Activated gamma-delta T cell treated with Interleukin-2 at 50 U/mL for 16 hours (primary cell): ENCODE measurements around the gene NELL1.

Source experiments
- DNase-seq: peaks from one replicate; pipeline ENCODE4 v3.0.0-alpha.2; 2020

Gene NELL1

GRCh38 chr11:21374376-21374775 is 705.0 kb downstream of the NELL1 start:
- DNase-seq, result no peak

GRCh38 chr11:21385669-21386440 is 716.5 kb downstream of the NELL1 start:
- no peak for DNase-seq

- no peak for DNase-seq
Measured at GRCh38 chr11:21390430-21390829, 721.0 kb downstream of the NELL1 start.

GRCh38 chr11:21396342-21397008 is 727.1 kb downstream of the NELL1 start:
- DNase-seq, result no peak

GRCh38 chr11:21398195-21398594 is 728.8 kb downstream of the NELL1 start:
- DNase-seq, result no peak

GRCh38 chr11:21401496-21401895 is 732.1 kb downstream of the NELL1 start:
- no peak for DNase-seq

GRCh38 chr11:21402274-21402673 is 732.9 kb downstream of the NELL1 start:
- DNase-seq, result no peak

- DNase-seq, result no peak
Measured at GRCh38 chr11:21403069-21403468, 733.7 kb downstream of the NELL1 start.

- no peak for DNase-seq
Measured at GRCh38 chr11:21405422-21405821, 736.0 kb downstream of the NELL1 start.

GRCh38 chr11:21410513-21410912 is 741.1 kb downstream of the NELL1 start:
- DNase-seq, result no peak

- DNase-seq, result no peak
Measured at GRCh38 chr11:21411104-21411503, 741.7 kb downstream of the NELL1 start.

GRCh38 chr11:21411597-21411996 is 742.2 kb downstream of the NELL1 start:
- DNase-seq, result no peak

GRCh38 chr11:21412652-21413383 is 743.4 kb downstream of the NELL1 start:
- DNase-seq, result no peak

- no peak for DNase-seq
Measured at GRCh38 chr11:21414953-21415352, 745.6 kb downstream of the NELL1 start.

- DNase-seq, result no peak
Measured at GRCh38 chr11:21415606-21416005, 746.2 kb downstream of the NELL1 start.

- DNase-seq, result no peak
Measured at GRCh38 chr11:21421711-21422329, 752.4 kb downstream of the NELL1 start.

- DNase-seq, result no peak
Measured at GRCh38 chr11:21426931-21427330, 757.5 kb downstream of the NELL1 start.

GRCh38 chr11:21427726-21428125 is 758.3 kb downstream of the NELL1 start:
- no peak for DNase-seq

- no peak for DNase-seq
Measured at GRCh38 chr11:21428796-21429195, 759.4 kb downstream of the NELL1 start.

GRCh38 chr11:21429401-21429800 is 760.0 kb downstream of the NELL1 start:
- no peak for DNase-seq

- no peak for DNase-seq
Measured at GRCh38 chr11:21430537-21430936, 761.2 kb downstream of the NELL1 start.

GRCh38 chr11:21446939-21447590 is 777.7 kb downstream of the NELL1 start:
- DNase-seq, result no peak

GRCh38 chr11:21447871-21448270 is 778.5 kb downstream of the NELL1 start:
- no peak for DNase-seq
